WTC11 (cell line): ENCODE measurements around the gene SPAG9. TPM values are rescaled to one million over a fixed set of nuclear protein-coding genes. Genes with fewer than 3 reads are reported as not detected.
A peak's percentile ranks its signal among the peaks of the same experiment; 100 is the strongest.

ENCODE experiments used
- ATAC-seq: fragments of 200-7000 bp; cut with Tn5 transposase; 2 replicates; pipeline ENCODE4 v1.10.0; 2021; ENCODE audit warnings: mild to moderate bottlenecking, moderate library complexity
- CTCF ChIA-PET: fragments of 300-600 bp; sonication (Branson Sonifier 250); formaldehyde crosslinking; loops from one replicate; lab custom pipeline; 2021; ENCODE audit warnings: antibody characterized with exemption; lab: Charles Lee
- POLR2A ChIA-PET: fragments of 350-600 bp; sonication (Branson Sonifier 250); formaldehyde crosslinking; loops from one replicate; lab custom pipeline; 2021; ENCODE audit warnings: antibody characterized with exemption; lab: Charles Lee
- DNase-seq: peaks from one replicate; pipeline ENCODE4 v3.0.0; 2021; ENCODE audit warnings: low spot score
- H3K27ac Mint-ChIP-seq: 2 replicates; pipeline ENCODE4 v1.8.0; 2021; ENCODE audit warnings: mixed read lengths
- H3K27me3 Mint-ChIP-seq: 2 replicates; pipeline ENCODE4 v1.8.0; 2021; ENCODE audit warnings: low read depth, mild to moderate bottlenecking, moderate library complexity, mixed read lengths
- H3K36me3 Mint-ChIP-seq: 2 replicates; pipeline ENCODE4 v1.8.0; 2021; ENCODE audit warnings: mixed read lengths
- H3K4me1 Mint-ChIP-seq: 2 replicates; pipeline ENCODE4 v1.8.0; 2022; ENCODE audit warnings: mixed read lengths
- H3K4me3 Mint-ChIP-seq: 2 replicates; pipeline ENCODE4 v1.8.0; 2021; ENCODE audit warnings: mild to moderate bottlenecking, moderate library complexity, mixed read lengths
- H3K9me3 Mint-ChIP-seq: 2 replicates; pipeline ENCODE4 v1.8.0; 2021; ENCODE audit warnings: mixed read lengths
- ATF1 ChIP-seq: sonication (generic); formaldehyde crosslinking; IDR thresholded peaks from 2 replicates; pipeline ENCODE4 v1.8.1; 2023; ENCODE audit warnings: mild to moderate bottlenecking, moderate library complexity, missing genetic modification reagents
- ETV6 ChIP-seq: sonication (generic); formaldehyde crosslinking; IDR thresholded peaks from 2 replicates; pipeline ENCODE4 v1.8.1; 2022; ENCODE audit warnings: mild to moderate bottlenecking, missing genetic modification reagents
- HMGA2 ChIP-seq: fragments of 250-450 bp; sonication (Bioruptor Pico); IDR thresholded peaks from 2 replicates; pipeline ENCODE4 v1.4.0; 2021; ENCODE audit warnings: mild to moderate bottlenecking, moderate library complexity
- JAZF1 ChIP-seq: fragments of 250-450 bp; sonication (Bioruptor Pico); IDR thresholded peaks from 2 replicates; pipeline ENCODE4 v1.9.0; 2021; ENCODE audit warnings: moderate library complexity, mild to moderate bottlenecking, inconsistent platforms
- NR1H2 ChIP-seq: sonication (generic); formaldehyde crosslinking; IDR thresholded peaks from 2 replicates; pipeline ENCODE4 v1.9.0; 2021; ENCODE audit warnings: mild to moderate bottlenecking, moderate library complexity, missing genetic modification reagents
- RELA ChIP-seq: sonication (generic); formaldehyde crosslinking; IDR thresholded peaks from 2 replicates; pipeline ENCODE4 v1.8.1; 2022; ENCODE audit warnings: missing genetic modification reagents, mild to moderate bottlenecking, borderline replicate concordance
- RORB ChIP-seq: fragments of 250-450 bp; sonication (Bioruptor Pico); IDR thresholded peaks from 2 replicates; pipeline ENCODE4 v1.9.0; 2021; ENCODE audit warnings: mild to moderate bottlenecking
- ZBTB21 ChIP-seq: sonication (generic); formaldehyde crosslinking; IDR thresholded peaks from 2 replicates; pipeline ENCODE4 v1.8.1; 2023; ENCODE audit warnings: mild to moderate bottlenecking, missing genetic modification reagents, borderline replicate concordance
- ZNF138 ChIP-seq: sonication (generic); formaldehyde crosslinking; conservative IDR thresholded peaks from 2 replicates; pipeline ENCODE4 v1.8.1; 2022; ENCODE audit warnings: mild to moderate bottlenecking, moderate library complexity, missing genetic modification reagents
- ZNF263 ChIP-seq: sonication (generic); formaldehyde crosslinking; IDR thresholded peaks from 2 replicates; pipeline ENCODE4 v1.8.1; 2022; ENCODE audit warnings: low read depth, mild to moderate bottlenecking, moderate library complexity, missing genetic modification reagents
- ZNF671 ChIP-seq: fragments of 250-450 bp; sonication (Bioruptor Pico); IDR thresholded peaks from 2 replicates; pipeline ENCODE4 v1.8.0; 2021; ENCODE audit warnings: mild to moderate bottlenecking
- total RNA-seq: library from RNA; stranded (reverse); gene quantifications from 3 replicates; pipeline ENCODE4 v1.2.3, GENCODE V29; 2021
- TF ChIP-seq, protein P1 (sequence below): sonication (generic); formaldehyde crosslinking; IDR thresholded peaks from 2 replicates; pipeline ENCODE4 v1.8.1; 2023; ENCODE audit warnings: mild to moderate bottlenecking, missing genetic modification reagents, moderate library complexity
- TF ChIP-seq, protein P2 (sequence below): sonication (generic); formaldehyde crosslinking; IDR thresholded peaks from 2 replicates; pipeline ENCODE4 v1.8.1; 2022; ENCODE audit warnings: low read depth, missing genetic modification reagents, borderline replicate concordance
- TF ChIP-seq, protein P3 (sequence below): fragments of 250-450 bp; sonication (Bioruptor Pico); IDR thresholded peaks from 2 replicates; pipeline ENCODE4 v1.9.0; 2021; ENCODE audit warnings: moderate library complexity, mild to moderate bottlenecking, inconsistent platforms, borderline replicate concordance
- TF ChIP-seq, protein P4 (sequence below): sonication (generic); formaldehyde crosslinking; IDR thresholded peaks from 2 replicates; pipeline ENCODE4 v1.8.1; 2023; ENCODE audit warnings: mild to moderate bottlenecking, moderate library complexity, missing genetic modification reagents
- TF ChIP-seq, protein P5 (sequence below): sonication (generic); formaldehyde crosslinking; IDR thresholded peaks from 2 replicates; pipeline ENCODE4 v1.8.1; 2023; ENCODE audit warnings: mild to moderate bottlenecking, missing genetic modification reagents, borderline replicate concordance
- TF ChIP-seq, protein P6 (sequence below): sonication (generic); formaldehyde crosslinking; conservative IDR thresholded peaks from 2 replicates; pipeline ENCODE4 v1.8.1; 2023; ENCODE audit warnings: mild to moderate bottlenecking, low read depth, missing genetic modification reagents, moderate library complexity

The SPAG9 gene
- total RNA-seq, 1 experiment from 2014 or later: 51.9 TPM

DNA sequence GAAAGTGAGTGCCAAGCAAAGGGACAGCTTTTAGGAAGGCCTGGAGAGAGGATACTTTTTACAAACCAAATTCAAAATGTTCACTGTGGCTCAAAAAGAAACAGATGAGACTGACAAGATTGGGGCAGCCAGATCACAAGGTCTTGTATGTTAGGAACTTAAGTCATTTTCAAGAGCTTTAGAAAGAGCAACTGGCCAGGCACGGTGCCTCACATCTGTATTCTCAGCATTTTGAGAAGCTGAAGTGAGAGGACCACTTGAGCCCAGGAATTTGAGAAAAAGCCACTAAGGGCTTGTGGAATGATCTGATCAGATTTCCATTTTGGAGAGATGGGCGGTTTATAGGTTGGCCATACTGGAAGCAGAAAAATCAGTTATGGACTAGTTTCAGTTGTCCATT, 17.2 kb downstream of the SPAG9 start:
- ChIA-PET POLR2A (no interaction called here), CTCF (no interaction called here)
- DNase-seq (no peak), ATAC-seq (no peak)
- Mint-ChIP-seq H3K36me3 (no peaks in the 10 kb centered on the region), H3K27me3 (no peaks in the 10 kb centered on the region), H3K27ac (peak overlapping the region; percentile 64; the same call in 1 of the 2 replicates), H3K4me1 (no peaks in the 10 kb centered on the region), H3K9me3 (no peaks in the 10 kb centered on the region), H3K4me3 (no peak overlapping the region)
- TF ChIP-seq, protein P1, sequence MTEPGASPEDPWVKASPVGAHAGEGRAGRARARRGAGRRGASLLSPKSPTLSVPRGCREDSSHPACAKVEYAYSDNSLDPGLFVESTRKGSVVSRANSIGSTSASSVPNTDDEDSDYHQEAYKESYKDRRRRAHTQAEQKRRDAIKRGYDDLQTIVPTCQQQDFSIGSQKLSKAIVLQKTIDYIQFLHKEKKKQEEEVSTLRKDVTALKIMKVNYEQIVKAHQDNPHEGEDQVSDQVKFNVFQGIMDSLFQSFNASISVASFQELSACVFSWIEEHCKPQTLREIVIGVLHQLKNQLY (CRISPR knock-in tag): no peak
- TF ChIP-seq, protein P2, sequence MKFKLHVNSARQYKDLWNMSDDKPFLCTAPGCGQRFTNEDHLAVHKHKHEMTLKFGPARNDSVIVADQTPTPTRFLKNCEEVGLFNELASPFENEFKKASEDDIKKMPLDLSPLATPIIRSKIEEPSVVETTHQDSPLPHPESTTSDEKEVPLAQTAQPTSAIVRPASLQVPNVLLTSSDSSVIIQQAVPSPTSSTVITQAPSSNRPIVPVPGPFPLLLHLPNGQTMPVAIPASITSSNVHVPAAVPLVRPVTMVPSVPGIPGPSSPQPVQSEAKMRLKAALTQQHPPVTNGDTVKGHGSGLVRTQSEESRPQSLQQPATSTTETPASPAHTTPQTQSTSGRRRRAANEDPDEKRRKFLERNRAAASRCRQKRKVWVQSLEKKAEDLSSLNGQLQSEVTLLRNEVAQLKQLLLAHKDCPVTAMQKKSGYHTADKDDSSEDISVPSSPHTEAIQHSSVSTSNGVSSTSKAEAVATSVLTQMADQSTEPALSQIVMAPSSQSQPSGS (CRISPR knock-in tag): no peak

DNA sequence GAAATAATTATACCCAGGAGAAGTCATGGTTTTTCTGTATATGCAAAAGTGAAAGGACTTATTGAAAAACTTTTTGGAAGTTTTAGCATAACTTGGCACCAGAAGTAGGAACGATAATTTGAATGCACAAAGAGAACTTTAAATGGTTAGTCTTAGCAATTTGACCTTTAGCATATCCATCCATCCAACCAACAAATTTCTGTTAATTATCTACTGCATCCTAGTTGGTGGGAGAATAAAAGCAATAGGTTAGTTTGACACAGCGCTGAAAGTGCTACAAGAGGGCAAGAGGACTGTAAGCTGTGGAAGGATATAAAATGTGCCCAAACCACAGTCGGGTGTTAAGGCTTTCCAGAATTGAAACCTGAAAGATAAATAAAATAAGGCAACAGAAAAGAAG, 17.6 kb downstream of the SPAG9 start:
- Mint-ChIP-seq H3K27me3 (no peaks in the 10 kb centered on the region), H3K4me1 (no peaks in the 10 kb centered on the region), H3K9me3 (no peaks in the 10 kb centered on the region), H3K4me3 (no peak overlapping the region), H3K36me3 (no peaks in the 10 kb centered on the region), H3K27ac (peak overlapping the region; percentile 64; the same call in 1 of the 2 replicates)
- POLR2A ChIA-PET: no interaction called here
- TF ChIP-seq RORB (no peak), ZBTB21 (CRISPR knock-in tag) (no peak), JAZF1 (CRISPR knock-in tag) (no peak), ATF1 (CRISPR knock-in tag) (no peak), RELA (no peak), HMGA2 (no peak), NR1H2 (CRISPR knock-in tag) (no peak), ZNF671 (CRISPR knock-in tag) (no peak), ETV6 (CRISPR knock-in tag) (no peak), ZNF263 (CRISPR knock-in tag) (no peak), ZNF138 (CRISPR knock-in tag) (no peak)
- TF ChIP-seq, protein P3, sequence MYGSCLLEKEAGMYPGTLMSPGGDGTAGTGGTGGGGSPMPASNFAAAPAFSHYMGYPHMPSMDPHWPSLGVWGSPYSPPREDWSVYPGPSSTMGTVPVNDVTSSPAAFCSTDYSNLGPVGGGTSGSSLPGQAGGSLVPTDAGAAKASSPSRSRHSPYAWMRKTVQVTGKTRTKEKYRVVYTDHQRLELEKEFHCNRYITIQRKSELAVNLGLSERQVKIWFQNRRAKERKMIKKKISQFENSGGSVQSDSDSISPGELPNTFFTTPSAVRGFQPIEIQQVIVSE (CRISPR knock-in tag): no peak
- TF ChIP-seq, protein P4, sequence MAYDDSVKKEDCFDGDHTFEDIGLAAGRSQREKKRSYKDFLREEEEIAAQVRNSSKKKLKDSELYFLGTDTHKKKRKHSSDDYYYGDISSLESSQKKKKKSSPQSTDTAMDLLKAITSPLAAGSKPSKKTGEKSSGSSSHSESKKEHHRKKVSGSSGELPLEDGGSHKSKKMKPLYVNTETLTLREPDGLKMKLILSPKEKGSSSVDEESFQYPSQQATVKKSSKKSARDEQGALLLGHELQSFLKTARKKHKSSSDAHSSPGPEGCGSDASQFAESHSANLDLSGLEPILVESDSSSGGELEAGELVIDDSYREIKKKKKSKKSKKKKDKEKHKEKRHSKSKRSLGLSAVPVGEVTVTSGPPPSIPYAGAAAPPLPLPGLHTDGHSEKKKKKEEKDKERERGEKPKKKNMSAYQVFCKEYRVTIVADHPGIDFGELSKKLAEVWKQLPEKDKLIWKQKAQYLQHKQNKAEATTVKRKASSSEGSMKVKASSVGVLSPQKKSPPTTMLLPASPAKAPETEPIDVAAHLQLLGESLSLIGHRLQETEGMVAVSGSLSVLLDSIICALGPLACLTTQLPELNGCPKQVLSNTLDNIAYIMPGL (CRISPR knock-in tag): no peak
- TF ChIP-seq, protein P2 (CRISPR knock-in tag): no peak
- TF ChIP-seq, protein P5, sequence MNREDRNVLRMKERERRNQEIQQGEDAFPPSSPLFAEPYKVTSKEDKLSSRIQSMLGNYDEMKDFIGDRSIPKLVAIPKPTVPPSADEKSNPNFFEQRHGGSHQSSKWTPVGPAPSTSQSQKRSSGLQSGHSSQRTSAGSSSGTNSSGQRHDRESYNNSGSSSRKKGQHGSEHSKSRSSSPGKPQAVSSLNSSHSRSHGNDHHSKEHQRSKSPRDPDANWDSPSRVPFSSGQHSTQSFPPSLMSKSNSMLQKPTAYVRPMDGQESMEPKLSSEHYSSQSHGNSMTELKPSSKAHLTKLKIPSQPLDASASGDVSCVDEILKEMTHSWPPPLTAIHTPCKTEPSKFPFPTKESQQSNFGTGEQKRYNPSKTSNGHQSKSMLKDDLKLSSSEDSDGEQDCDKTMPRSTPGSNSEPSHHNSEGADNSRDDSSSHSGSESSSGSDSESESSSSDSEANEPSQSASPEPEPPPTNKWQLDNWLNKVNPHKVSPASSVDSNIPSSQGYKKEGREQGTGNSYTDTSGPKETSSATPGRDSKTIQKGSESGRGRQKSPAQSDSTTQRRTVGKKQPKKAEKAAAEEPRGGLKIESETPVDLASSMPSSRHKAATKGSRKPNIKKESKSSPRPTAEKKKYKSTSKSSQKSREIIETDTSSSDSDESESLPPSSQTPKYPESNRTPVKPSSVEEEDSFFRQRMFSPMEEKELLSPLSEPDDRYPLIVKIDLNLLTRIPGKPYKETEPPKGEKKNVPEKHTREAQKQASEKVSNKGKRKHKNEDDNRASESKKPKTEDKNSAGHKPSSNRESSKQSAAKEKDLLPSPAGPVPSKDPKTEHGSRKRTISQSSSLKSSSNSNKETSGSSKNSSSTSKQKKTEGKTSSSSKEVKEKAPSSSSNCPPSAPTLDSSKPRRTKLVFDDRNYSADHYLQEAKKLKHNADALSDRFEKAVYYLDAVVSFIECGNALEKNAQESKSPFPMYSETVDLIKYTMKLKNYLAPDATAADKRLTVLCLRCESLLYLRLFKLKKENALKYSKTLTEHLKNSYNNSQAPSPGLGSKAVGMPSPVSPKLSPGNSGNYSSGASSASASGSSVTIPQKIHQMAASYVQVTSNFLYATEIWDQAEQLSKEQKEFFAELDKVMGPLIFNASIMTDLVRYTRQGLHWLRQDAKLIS (CRISPR knock-in tag): no peak
- TF ChIP-seq, protein P6, sequence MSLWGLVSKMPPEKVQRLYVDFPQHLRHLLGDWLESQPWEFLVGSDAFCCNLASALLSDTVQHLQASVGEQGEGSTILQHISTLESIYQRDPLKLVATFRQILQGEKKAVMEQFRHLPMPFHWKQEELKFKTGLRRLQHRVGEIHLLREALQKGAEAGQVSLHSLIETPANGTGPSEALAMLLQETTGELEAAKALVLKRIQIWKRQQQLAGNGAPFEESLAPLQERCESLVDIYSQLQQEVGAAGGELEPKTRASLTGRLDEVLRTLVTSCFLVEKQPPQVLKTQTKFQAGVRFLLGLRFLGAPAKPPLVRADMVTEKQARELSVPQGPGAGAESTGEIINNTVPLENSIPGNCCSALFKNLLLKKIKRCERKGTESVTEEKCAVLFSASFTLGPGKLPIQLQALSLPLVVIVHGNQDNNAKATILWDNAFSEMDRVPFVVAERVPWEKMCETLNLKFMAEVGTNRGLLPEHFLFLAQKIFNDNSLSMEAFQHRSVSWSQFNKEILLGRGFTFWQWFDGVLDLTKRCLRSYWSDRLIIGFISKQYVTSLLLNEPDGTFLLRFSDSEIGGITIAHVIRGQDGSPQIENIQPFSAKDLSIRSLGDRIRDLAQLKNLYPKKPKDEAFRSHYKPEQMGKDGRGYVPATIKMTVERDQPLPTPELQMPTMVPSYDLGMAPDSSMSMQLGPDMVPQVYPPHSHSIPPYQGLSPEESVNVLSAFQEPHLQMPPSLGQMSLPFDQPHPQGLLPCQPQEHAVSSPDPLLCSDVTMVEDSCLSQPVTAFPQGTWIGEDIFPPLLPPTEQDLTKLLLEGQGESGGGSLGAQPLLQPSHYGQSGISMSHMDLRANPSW: no peak
- TF ChIP-seq, protein P1 (CRISPR knock-in tag): no peak
- no peak for DNase-seq
- CTCF ChIA-PET: no interaction called here
- no peak for ATAC-seq
